GM20431 (cell line): ENCODE results near the gene MAP3K21.

Experiments
- in situ Hi-C: fragments of 300-500 bp; cut with MseI, MboI; formaldehyde crosslinking; loops from one replicate; pipeline ENCODE4 v1.15.0; 2020; ENCODE audit warnings: low sequenced_read_pairs; ENCODE audit not compliant: unreplicated experiment

MAP3K21 gene

GRCh38 chr1:233427907-233428306, 100.4 kb downstream of the MAP3K21 start:
- in situ Hi-C loops, result loop anchor here (25.0 kb wide), 1 partner anchor 359 kb away; no protein-coding TSS in a partner anchor

DNA sequence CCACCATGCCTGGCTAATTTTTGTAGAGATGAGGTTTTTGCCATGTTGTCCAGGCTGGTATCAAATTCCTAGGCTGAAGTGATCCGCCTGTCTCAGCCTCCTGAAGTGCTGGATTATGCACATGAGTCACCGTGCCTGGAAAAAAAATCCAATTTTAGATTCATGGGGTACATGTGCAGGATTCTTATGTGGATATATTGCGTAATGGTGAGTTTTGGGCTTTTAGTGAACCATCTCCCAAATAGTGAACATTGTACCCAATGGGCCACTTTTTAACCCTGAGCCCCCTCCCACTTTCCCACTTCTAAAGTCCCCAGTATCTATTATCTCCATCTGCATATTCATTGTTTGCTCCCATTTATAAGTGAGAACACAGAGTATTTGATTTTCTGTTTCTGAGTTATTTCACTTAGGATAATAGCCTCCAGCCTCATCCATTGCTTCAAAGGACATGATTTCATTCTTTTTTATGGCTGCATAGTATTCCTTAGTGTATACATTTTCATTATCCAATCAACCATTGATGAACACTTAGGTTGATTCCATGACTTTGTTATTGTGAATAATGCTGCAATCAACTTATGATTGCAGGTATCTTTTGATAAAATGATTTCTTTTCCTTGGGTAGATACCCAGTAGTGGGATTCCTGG, 104.4 kb downstream of the MAP3K21 start:
- in situ Hi-C loops, result loop anchor here (25.0 kb wide), 1 partner anchor 355 kb away; no protein-coding TSS in a partner anchor

DNA sequence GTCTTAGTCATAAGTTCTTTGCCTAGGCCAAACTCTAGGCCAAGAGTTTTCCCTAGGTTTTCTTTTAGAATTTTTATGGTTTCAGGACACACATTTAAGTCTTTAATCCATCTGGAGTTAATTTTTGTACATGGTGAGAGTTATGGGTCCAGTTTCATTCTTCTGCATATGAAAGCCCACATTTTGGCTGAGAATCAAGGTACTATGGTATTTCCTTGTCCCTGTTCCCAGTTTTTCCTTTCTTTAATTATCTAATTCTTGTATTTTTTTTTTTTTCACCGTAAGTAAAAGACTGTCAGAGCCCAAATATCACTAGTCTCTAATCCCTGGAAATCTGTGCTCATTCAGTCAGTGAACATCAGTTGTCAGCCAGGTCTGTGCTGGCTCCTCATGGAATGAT, 105.4 kb downstream of the MAP3K21 start:
- in situ Hi-C loops, result loop anchor here (25.0 kb wide), 1 partner anchor 354 kb away; no protein-coding TSS in a partner anchor

GRCh38 chr1:233433436-233434210, 106.1 kb downstream of the MAP3K21 start:
- in situ Hi-C loops, result loop anchor here (25.0 kb wide), 1 partner anchor 354 kb away; no protein-coding TSS in a partner anchor
